Lung (tissue), 12 donors: ENCODE results near the gene RALGPS1. TPM values are rescaled to one million over a fixed set of nuclear protein-coding genes. Genes with fewer than 3 reads are reported as not detected.
A peak's percentile ranks its signal among the peaks of the same experiment; 100 is the strongest.

Experiments
- ATAC-seq: fragments of 200-7000 bp; cut with Tn5 transposase; one replicate; pipeline ENCODE4 v1.9.1; 2020; ENCODE audit warnings: moderate number of reproducible peaks; ENCODE audit not compliant: insufficient read depth, low FRiP score
- DNase-seq, 3 donors: peaks; one replicate each; pipeline ENCODE4 v3.0.0-alpha.2; 2013 to 2017
- H3K27ac ChIP-seq, 2 donors: one replicate each; pipeline ENCODE4 v1.5.1; 2013; ENCODE audit warnings: mild to moderate bottlenecking in 2 of 2, moderate library complexity in 2 of 2, control low read depth in 1 of 2, inconsistent platforms in 1 of 2, low read depth in 1 of 2, low read length in 1 of 2
- H3K27me3 ChIP-seq, 3 donors: one replicate each; pipeline ENCODE4 v1.5.1; 2013; ENCODE audit warnings: low read length in 2 of 3; ENCODE audit not compliant: control insufficient read depth in 3 of 3, insufficient read depth in 3 of 3
- H3K36me3 ChIP-seq, 4 donors: one replicate each; pipeline ENCODE4 v1.5.1; 2013; ENCODE audit warnings: low read length in 4 of 4, mild to moderate bottlenecking in 1 of 4, moderate library complexity in 1 of 4; ENCODE audit not compliant: control insufficient read depth in 4 of 4, insufficient read depth in 4 of 4
- H3K4me1 ChIP-seq, 5 donors: one replicate each; pipeline ENCODE4 v1.5.1; 2013; ENCODE audit warnings: low read length in 5 of 5, mild to moderate bottlenecking in 2 of 5, moderate library complexity in 1 of 5; ENCODE audit not compliant: control insufficient read depth in 5 of 5, insufficient read depth in 5 of 5
- H3K4me3 ChIP-seq: one replicate; pipeline ENCODE4 v1.5.1; 2013; ENCODE audit warnings: mild to moderate bottlenecking, control low read depth, moderate library complexity
- H3K9ac ChIP-seq, 2 donors: one replicate each; pipeline ENCODE4 v1.5.1; 2013; ENCODE audit warnings: low read length in 2 of 2, control low read depth in 1 of 2; ENCODE audit not compliant: insufficient read depth in 1 of 2
- H3K9me3 ChIP-seq, 4 donors: one replicate each; pipeline ENCODE4 v1.5.1; 2013; ENCODE audit warnings: low read length in 3 of 4, mild to moderate bottlenecking in 1 of 4, moderate library complexity in 1 of 4; ENCODE audit not compliant: control insufficient read depth in 4 of 4, insufficient read depth in 3 of 4
- CTCF ChIP-seq: IDR thresholded peaks from 2 replicates; pipeline ENCODE4 v1.5.1; 2012; ENCODE audit warnings: mild to moderate bottlenecking; ENCODE audit errors: control extremely low read depth, extremely low read depth
- WGBS, 2 donors: extraction: QIAGEN DNeasy Blood & Tissue Kit; methylation state at CpG; one replicate each; pipeline ENCODE4 v1.1.7; 2013; 5-methylcytosine and 5-hydroxymethylcytosine counted together
- polyA plus RNA-seq, 2 donors: library from polyadenylated mRNA; stranded (reverse); fragments of 200-250 nt; gene quantifications; one replicate each; pipeline ENCODE4 v1.2.1, GENCODE V29; 2013
- total RNA-seq, 2 donors: library from RNA; depleted of rRNA in 1 of 2; stranded (reverse); fragments of >200 nt in 1 of 2; gene quantifications; one replicate each; pipeline ENCODE4 v1.2.1, GENCODE V29; 2014 to 2021
- donor health status: control.
- donor health status: control.
- donor health status: Bipolar disorder and iron deficiency.
- donor health status: healthy.
- donor health status: DM: yes; HTN: yes; CAD: no.

RALGPS1 gene
- total and polyA plus RNA-seq, 4 donors, result 3.5 to 30.3 (median 11.9) TPM

GRCh38 chr9:127149463-127150390 lies 235.1 kb downstream of the RALGPS1 start:
- H3K36me3 ChIP-seq, result no peaks in the 10 kb centered on the region
- H3K9ac ChIP-seq, result no peak overlapping the region
- H3K4me3 ChIP-seq, result no peak overlapping the region
- WGBS, 2 donors, result 92 to 95% methylated on average over 6 of the region's 6 CpGs
- H3K9me3 ChIP-seq, result no peaks in the 10 kb centered on the region
- TF ChIP-seq CTCF, result no peak
- H3K4me1 ChIP-seq, result peaks cover 0 to 9% (median 4%) of the 10 kb centered on the region in 5 donors
- H3K27me3 ChIP-seq, result no peaks in the 10 kb centered on the region
- H3K27ac ChIP-seq, result no peak overlapping the region
- DNase-seq, result no peak
- ATAC-seq, result no peak

GRCh38 chr9:127153501-127153900 lies 238.9 kb downstream of the RALGPS1 start:
- WGBS, 2 donors, result 71 to 92% methylated on average over 4 of the region's 4 CpGs
- Histone ChIP-seq H3K4me1 (peaks cover 4 to 9% (median 7%) of the 10 kb centered on the region in 5 donors), H3K9me3 (no peaks in the 10 kb centered on the region), H3K27ac (no peak overlapping the region), H3K4me3 (no peak overlapping the region), H3K27me3 (no peaks in the 10 kb centered on the region), H3K9ac (no peak overlapping the region), H3K36me3 (no peaks in the 10 kb centered on the region)
- ATAC-seq, result no peak
- no peak for TF ChIP-seq CTCF
- DNase-seq, result no peak

GRCh38 chr9:127154003-127154389 lies 239.4 kb downstream of the RALGPS1 start:
- peak overlapping the region in 1 of 2 donors; percentile 26 for H3K27ac ChIP-seq
- ATAC-seq (no peak), DNase-seq (no peak)
- 86 to 87% methylated on average over 5 of the region's 5 CpGs for WGBS, 2 donors
- TF ChIP-seq CTCF, result no peak
- no peaks in the 10 kb centered on the region for H3K36me3 ChIP-seq
- peaks cover 4 to 9% (median 7%) of the 10 kb centered on the region in 5 donors for H3K4me1 ChIP-seq
- no peak overlapping the region for H3K9ac ChIP-seq
- H3K4me3 ChIP-seq, result no peak overlapping the region
- H3K27me3 ChIP-seq, result no peaks in the 10 kb centered on the region
- no peaks in the 10 kb centered on the region for H3K9me3 ChIP-seq
